ENCODE results near the gene PDE1C.
"Not testable (repeated sequence)": the region's sequence is repeated elsewhere in the genome, so short reads cannot be mapped to it uniquely, and the experiment has no call there.

PDE1C gene

GRCh38 chr7:32042900-32043299 is 27.3 kb downstream of the PDE1C start:
- DNase-seq, result no peak

GRCh38 chr7:32039000-32039756 is 31.0 kb downstream of the PDE1C start:
- no peak for DNase-seq

- DNase-seq, result no peak
Measured at GRCh38 chr7:32037650-32038198, 32.5 kb downstream of the PDE1C start.

GRCh38 chr7:32036557-32036956 is 33.6 kb downstream of the PDE1C start:
- DNase-seq, result no peak

- no peak for DNase-seq
Measured at GRCh38 chr7:32034052-32034451, 36.2 kb downstream of the PDE1C start.

- DNase-seq, result no peak
Measured at GRCh38 chr7:32033006-32033405, 37.2 kb downstream of the PDE1C start.

GRCh38 chr7:32032211-32032610 is 38.0 kb downstream of the PDE1C start:
- DNase-seq, result no peak

- no peak for DNase-seq
Measured at GRCh38 chr7:32030904-32031692, 39.1 kb downstream of the PDE1C start.

GRCh38 chr7:32026083-32026425 is 44.2 kb downstream of the PDE1C start:
- no peak for DNase-seq

GRCh38 chr7:32025381-32026082 is 44.7 kb downstream of the PDE1C start:
- DNase-seq, result no peak

- DNase-seq, result no peak
Measured at GRCh38 chr7:32023376-32023775, 46.8 kb downstream of the PDE1C start.

GRCh38 chr7:32022966-32023365 is 47.2 kb downstream of the PDE1C start:
- DNase-seq, result no peak

GRCh38 chr7:32020551-32021159 is 49.6 kb downstream of the PDE1C start:
- no peak for DNase-seq

- DNase-seq, result no peak
Measured at GRCh38 chr7:32018845-32019578, 51.2 kb downstream of the PDE1C start.

GRCh38 chr7:32015133-32015532 is 55.1 kb downstream of the PDE1C start:
- DNase-seq, result no peak

- DNase-seq, result not testable (repeated sequence)
Measured at GRCh38 chr7:32013471-32013870, 56.7 kb downstream of the PDE1C start.

- DNase-seq, result no peak
Measured at GRCh38 chr7:32005577-32005976, 64.6 kb downstream of the PDE1C start.

GRCh38 chr7:32001948-32002347 is 68.3 kb downstream of the PDE1C start:
- no peak for DNase-seq

- no peak for DNase-seq
Measured at GRCh38 chr7:31997423-31997822, 72.8 kb downstream of the PDE1C start.

GRCh38 chr7:31995134-31995533 is 75.1 kb downstream of the PDE1C start:
- no peak for DNase-seq

GRCh38 chr7:31991846-31992245 is 78.4 kb downstream of the PDE1C start:
- no peak for DNase-seq

GRCh38 chr7:31991406-31991805 is 78.8 kb downstream of the PDE1C start:
- DNase-seq, result no peak

Data from activated CD4-positive, alpha-beta T cell treated with anti-CD3 and anti-CD28 coated beads for 1 hour (primary cell).